ENCODE measurements around the gene HCRTR2.

HCRTR2 gene

GRCh38 chr6:55174211-55175026 is at the start of gene HCRTR2:
TSS of gene HCRTR2 (plus strand) at chr6:55174515. CDS start at chr6:55174588, 73 bp downstream.
- Histone ChIP-seq H3K4me1 (ENCODE audit: low read depth, poor library complexity, severe bottlenecking) (no peaks in the 10 kb centered on the region), H3K27me3 (ENCODE audit: insufficient read depth, low read depth) (no peaks in the 10 kb centered on the region), H3K27ac (no peak within 1 kb of the TSS), H3K9ac (no peak within 1 kb of the TSS), H3K79me2 (ENCODE audit: insufficient read depth, low read depth) (no peaks in the 10 kb centered on the region), H2AFZ (ENCODE audit: low read depth) (no peak within 1 kb of the TSS), H3K36me3 (ENCODE audit: insufficient read depth) (no peaks in the 10 kb centered on the region), H3K4me2 (no peak within 1 kb of the TSS), H3K4me3 (IDR thresholded peaks at IDR 0.05; ENCODE audit: insufficient read depth, low read depth, low read length) (no peak within 1 kb of the TSS), H4K20me1 (ENCODE audit: insufficient read depth) (no peaks in the 10 kb centered on the region)
- TF ChIP-seq CTCF (conservative IDR thresholded peaks at IDR 0.05; ENCODE audit: low read depth, low read length), result no peak

- Histone ChIP-seq H3K79me2 (ENCODE audit: insufficient read depth, low read depth) (no peaks in the 10 kb centered on the region), H3K36me3 (ENCODE audit: insufficient read depth) (no peaks in the 10 kb centered on the region), H3K4me3 (IDR thresholded peaks at IDR 0.05; ENCODE audit: insufficient read depth, low read depth, low read length) (no peak overlapping the region), H4K20me1 (ENCODE audit: insufficient read depth) (no peaks in the 10 kb centered on the region), H3K4me2 (no peak overlapping the region), H3K27me3 (ENCODE audit: insufficient read depth, low read depth) (no peaks in the 10 kb centered on the region), H3K9ac (no peak overlapping the region), H2AFZ (ENCODE audit: low read depth) (no peak overlapping the region), H3K27ac (no peak overlapping the region), H3K4me1 (ENCODE audit: low read depth, poor library complexity, severe bottlenecking) (no peaks in the 10 kb centered on the region)
- TF ChIP-seq CTCF (conservative IDR thresholded peaks at IDR 0.05; ENCODE audit: low read depth, low read length), result no peak
Measured at GRCh38 chr6:55130806-55131324, 43.5 kb upstream of the HCRTR2 start.

GRCh38 chr6:55131616-55132015 is 42.7 kb upstream of the HCRTR2 start:
- Histone ChIP-seq H3K4me2 (no peak overlapping the region), H3K9ac (no peak overlapping the region), H3K36me3 (ENCODE audit: insufficient read depth) (no peaks in the 10 kb centered on the region), H3K27ac (no peak overlapping the region), H4K20me1 (ENCODE audit: insufficient read depth) (no peaks in the 10 kb centered on the region), H2AFZ (ENCODE audit: low read depth) (no peak overlapping the region), H3K79me2 (ENCODE audit: insufficient read depth, low read depth) (no peaks in the 10 kb centered on the region), H3K4me1 (ENCODE audit: low read depth, poor library complexity, severe bottlenecking) (no peaks in the 10 kb centered on the region), H3K27me3 (ENCODE audit: insufficient read depth, low read depth) (no peaks in the 10 kb centered on the region), H3K4me3 (IDR thresholded peaks at IDR 0.05; ENCODE audit: insufficient read depth, low read depth, low read length) (no peak overlapping the region)
- no peak for TF ChIP-seq CTCF (conservative IDR thresholded peaks at IDR 0.05; ENCODE audit: low read depth, low read length)

- no peak overlapping the region for H2AFZ ChIP-seq (ENCODE audit: low read depth)
- H4K20me1 ChIP-seq (ENCODE audit: insufficient read depth), result no peaks in the 10 kb centered on the region
- no peaks in the 10 kb centered on the region for H3K36me3 ChIP-seq (ENCODE audit: insufficient read depth)
- H3K4me2 ChIP-seq, result no peak overlapping the region
- no peak overlapping the region for H3K9ac ChIP-seq
- H3K4me1 ChIP-seq (ENCODE audit: low read depth, poor library complexity, severe bottlenecking), result no peaks in the 10 kb centered on the region
- H3K27ac ChIP-seq, result no peak overlapping the region
- H3K79me2 ChIP-seq (ENCODE audit: insufficient read depth, low read depth), result no peaks in the 10 kb centered on the region
- no peak overlapping the region for H3K4me3 ChIP-seq (IDR thresholded peaks at IDR 0.05; ENCODE audit: insufficient read depth, low read depth, low read length)
- TF ChIP-seq CTCF (conservative IDR thresholded peaks at IDR 0.05; ENCODE audit: low read depth, low read length), result no peak
- H3K27me3 ChIP-seq (ENCODE audit: insufficient read depth, low read depth), result no peaks in the 10 kb centered on the region
Measured at GRCh38 chr6:55136916-55137315, 37.4 kb upstream of the HCRTR2 start.

All from KMS-11 (cell line).